Ectodermal cell (in vitro differentiated cells): ENCODE measurements around the gene THY1.

ENCODE experiments used
- H3K27ac ChIP-seq: 2 replicates; pipeline ENCODE4 v1.7.0; 2013; ENCODE audit warnings: mild to moderate bottlenecking, low read depth, low read length; ENCODE audit not compliant: insufficient read depth, poor library complexity, severe bottlenecking
- H3K27me3 ChIP-seq: 2 replicates; pipeline ENCODE4 v1.7.0; 2013; ENCODE audit warnings: mild to moderate bottlenecking, low read length; ENCODE audit not compliant: insufficient read depth, control insufficient read depth, poor library complexity, severe bottlenecking
- H3K36me3 ChIP-seq: one replicate; pipeline ENCODE4 v1.7.0; 2013; ENCODE audit warnings: low read length; ENCODE audit not compliant: control insufficient read depth, insufficient read depth
- H3K4me1 ChIP-seq: one replicate; pipeline ENCODE4 v1.7.0; 2013; ENCODE audit warnings: low read length; ENCODE audit not compliant: control insufficient read depth, insufficient read depth
- H3K4me3 ChIP-seq: 2 replicates; pipeline ENCODE4 v1.7.0; 2013; ENCODE audit warnings: low read depth, low read length, control low read depth; ENCODE audit not compliant: insufficient read depth
- H3K9me3 ChIP-seq: 2 replicates; pipeline ENCODE4 v1.7.0; 2013; ENCODE audit warnings: mild to moderate bottlenecking, low read length, moderate library complexity; ENCODE audit not compliant: control insufficient read depth
- WGBS, 2 experiments: methylation state at CpG; one replicate each; pipeline ENCODE4 v1.1.7; 2013; ENCODE audit warnings: missing lambda C conversion rate in 2 of 2; 5-methylcytosine and 5-hydroxymethylcytosine counted together

Gene THY1

DNA sequence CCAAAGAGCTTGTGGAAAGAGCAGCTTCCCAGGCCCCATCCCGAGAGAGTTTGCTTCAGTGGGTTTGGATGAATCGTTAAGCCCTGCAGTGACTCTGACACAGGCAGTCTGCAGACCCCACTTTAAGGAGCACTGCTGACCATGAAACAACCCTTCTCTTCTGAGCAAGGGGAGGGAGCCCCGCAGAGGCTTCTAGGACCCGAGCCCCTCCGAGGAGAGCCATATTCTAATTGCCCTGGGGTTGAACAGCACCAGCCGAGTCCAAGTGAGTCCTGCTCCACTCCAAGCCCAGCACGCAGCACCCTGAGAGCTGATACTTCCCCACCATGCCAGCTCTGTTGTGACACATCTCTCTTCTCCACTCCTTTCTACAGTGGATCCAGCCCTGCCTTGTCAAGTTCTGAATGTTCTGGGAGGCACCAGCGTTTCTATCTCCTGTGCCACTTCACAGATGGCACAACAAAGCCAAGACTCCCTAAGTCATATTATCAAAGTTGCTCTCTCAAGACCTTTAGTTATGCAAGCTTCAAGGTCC, 51.8 kb downstream of the THY1 start:
- Histone ChIP-seq H3K4me3 (no peak overlapping the region), H3K27me3 (no peaks in the 10 kb centered on the region), H3K27ac (no peak overlapping the region), H3K36me3 (no peaks in the 10 kb centered on the region), H3K9me3 (no peaks in the 10 kb centered on the region), H3K4me1 (peaks cover 64% of the 10 kb centered on the region)
- 75 to 80% methylated on average over 8 of the region's 8 CpGs for WGBS, 2 experiments

DNA sequence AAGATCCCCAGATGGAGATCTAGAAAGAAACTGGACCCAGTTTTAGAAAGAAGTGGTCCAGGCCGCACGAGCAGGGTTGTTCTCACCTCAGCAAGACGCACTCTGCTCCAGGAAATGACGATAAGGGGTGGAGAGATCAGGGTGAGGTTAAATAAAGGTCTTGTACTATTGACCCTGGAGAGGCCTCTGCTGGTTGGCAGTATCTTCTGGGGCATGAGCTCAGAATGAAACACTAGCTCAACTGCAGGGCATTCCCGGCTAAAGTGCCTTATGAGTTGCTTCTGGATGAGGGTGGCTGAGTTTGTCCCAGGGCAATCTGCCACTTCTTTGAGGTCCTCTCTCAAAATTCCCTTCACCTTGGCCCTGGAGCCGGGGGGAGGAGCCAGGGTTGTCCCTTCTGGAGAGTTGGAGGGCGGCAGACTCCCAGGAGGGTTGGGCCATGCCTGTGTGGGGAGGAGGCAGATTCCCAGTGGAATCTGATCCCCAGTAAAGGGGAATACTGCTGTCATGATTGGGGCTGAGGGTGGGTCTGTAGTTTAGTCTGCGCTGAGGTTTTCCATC, 52.4 kb downstream of the THY1 start:
- Histone ChIP-seq H3K4me1 (peaks cover 58% of the 10 kb centered on the region), H3K9me3 (no peaks in the 10 kb centered on the region), H3K27me3 (peaks cover 1% of the 10 kb centered on the region), H3K27ac (no peak overlapping the region), H3K4me3 (no peak overlapping the region), H3K36me3 (no peaks in the 10 kb centered on the region)
- WGBS, 2 experiments = 82 to 83% methylated on average over 8 of the region's 8 CpGs

DNA sequence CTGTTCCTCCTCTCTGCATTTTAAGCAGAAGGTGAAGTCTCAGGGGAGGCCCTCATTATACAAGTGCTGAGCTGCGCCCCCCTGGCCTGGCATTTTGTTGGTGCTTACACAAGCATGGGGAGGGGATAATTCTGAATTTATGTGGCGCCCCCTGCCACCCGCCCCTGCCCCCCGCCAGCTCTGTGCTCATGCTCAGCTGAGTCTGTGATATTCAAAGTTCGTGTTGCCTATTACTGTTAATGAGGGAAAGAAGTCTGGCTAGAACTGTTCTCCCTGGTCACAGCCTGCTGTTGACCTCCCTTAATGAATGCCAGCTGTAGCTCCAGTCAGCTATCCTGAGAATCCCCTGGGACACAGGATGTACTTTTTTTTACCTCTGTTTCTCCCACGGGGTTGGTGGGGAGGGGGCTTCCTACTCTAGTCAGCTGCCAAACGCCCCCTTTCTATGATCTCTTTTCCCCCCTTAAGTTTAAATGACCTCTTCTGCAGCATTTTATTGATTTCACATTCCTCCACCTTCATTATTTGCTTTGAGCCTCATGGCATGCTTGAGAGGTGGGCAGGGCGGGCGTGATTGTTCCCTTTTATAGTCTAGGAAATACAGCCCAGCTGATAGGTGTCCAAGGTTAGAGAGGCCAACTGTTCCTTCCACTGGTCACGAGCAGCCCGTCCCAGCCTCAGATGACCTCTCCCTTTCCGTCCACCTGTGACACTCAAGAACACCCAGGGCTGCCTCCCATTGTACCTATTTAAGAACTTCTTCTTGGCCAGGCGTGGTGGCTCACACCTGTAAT, 53.6 kb downstream of the THY1 start:
- H3K4me1 ChIP-seq = peaks cover 46% of the 10 kb centered on the region
- no peaks in the 10 kb centered on the region for H3K36me3 ChIP-seq
- H3K9me3 ChIP-seq = no peaks in the 10 kb centered on the region
- no peak overlapping the region for H3K4me3 ChIP-seq
- peaks cover 14% of the 10 kb centered on the region for H3K27me3 ChIP-seq
- WGBS, 2 experiments = 84 to 85% methylated on average over 13 of the region's 13 CpGs
- no peak overlapping the region for H3K27ac ChIP-seq

DNA sequence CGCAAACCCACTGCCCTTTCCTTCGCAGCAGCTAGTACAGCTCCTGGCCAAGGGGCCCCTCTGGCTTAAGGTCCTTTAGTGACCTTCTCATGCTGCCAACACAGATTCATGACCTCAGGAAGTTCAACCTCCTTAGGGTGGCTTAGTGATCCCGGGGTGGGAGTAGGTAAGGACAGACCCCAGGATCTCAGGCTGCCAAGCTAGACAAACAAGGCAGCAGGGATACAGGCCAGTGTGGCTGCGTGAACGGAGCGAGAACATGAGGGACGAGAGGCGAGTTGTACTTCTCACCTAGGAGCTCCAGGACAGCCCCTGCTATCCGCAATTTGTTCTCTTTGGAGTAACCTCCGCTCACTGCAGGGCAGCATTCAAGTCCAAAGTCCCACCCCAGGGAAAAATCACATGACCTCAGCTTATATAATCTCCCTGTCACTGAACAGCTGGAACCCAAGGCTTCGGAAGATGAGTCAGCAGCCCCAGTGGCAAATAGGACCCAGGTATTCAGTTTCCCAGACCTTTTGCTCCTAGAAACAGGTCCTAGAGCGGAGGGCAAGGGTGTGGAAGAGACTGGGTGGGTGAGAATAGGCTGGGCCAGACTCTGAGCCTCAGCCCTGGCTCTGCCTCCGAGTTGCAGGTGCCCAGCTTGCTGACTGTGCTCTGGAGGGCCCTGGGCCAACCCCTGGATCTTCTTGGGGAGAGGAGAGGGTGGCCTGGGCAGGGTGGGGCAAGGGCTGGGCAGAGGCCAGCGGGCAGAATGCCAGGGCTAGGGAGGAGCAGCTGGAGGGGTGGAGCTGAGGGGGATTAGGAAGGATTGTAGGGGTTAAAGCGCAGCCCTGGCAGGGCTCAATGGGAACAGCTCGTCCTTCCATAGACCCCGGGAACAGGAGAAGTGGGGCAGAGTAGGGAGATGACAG, 54.6 kb downstream of the THY1 start:
- Histone ChIP-seq H3K27ac (no peak overlapping the region), H3K36me3 (no peaks in the 10 kb centered on the region), H3K9me3 (no peaks in the 10 kb centered on the region), H3K27me3 (peaks cover 23% of the 10 kb centered on the region), H3K4me3 (no peak overlapping the region), H3K4me1 (peaks cover 50% of the 10 kb centered on the region)
- WGBS, 2 experiments = 75 to 76% methylated on average over 17 of the region's 17 CpGs

DNA sequence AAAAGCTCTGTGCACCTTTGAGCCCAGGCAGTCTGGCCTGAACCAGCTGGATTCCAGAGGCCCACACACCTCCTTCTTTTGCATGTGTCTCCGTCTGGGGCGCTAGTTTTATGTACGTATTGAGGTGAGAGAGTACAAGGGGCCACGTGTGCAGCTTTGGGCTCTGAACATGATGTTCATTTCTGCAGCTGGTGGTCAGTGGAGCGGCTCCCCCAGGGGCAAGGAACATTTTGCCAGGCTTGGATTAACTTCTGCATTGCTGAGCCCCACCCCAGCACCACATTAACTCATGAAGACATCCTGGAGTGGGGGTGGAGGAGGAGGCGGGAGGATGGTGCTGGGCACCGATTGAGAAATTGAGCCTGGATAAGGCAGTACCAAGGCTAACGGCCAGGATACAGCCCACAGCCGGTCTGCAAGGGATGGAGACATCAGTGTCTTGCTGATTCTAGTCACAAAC, 55.3 kb downstream of the THY1 start:
- no peak overlapping the region for H3K27ac ChIP-seq
- H3K4me1 ChIP-seq = peaks cover 57% of the 10 kb centered on the region
- 81 to 90% methylated on average over 9 of the region's 9 CpGs for WGBS, 2 experiments
- no peaks in the 10 kb centered on the region for H3K9me3 ChIP-seq
- H3K27me3 ChIP-seq = peaks cover 30% of the 10 kb centered on the region
- no peak overlapping the region for H3K4me3 ChIP-seq
- no peaks in the 10 kb centered on the region for H3K36me3 ChIP-seq
